Activated naive CD8-positive, alpha-beta T cell treated with anti-CD3 and anti-CD28 coated beads, Interleukin-2, amount 50 U/mL, for 16 hours (primary cell): ENCODE data around the gene CCDC120.
A peak's percentile ranks its signal among the peaks of the same experiment; 100 is the strongest.

Experiments
- DNase-seq: peaks from one replicate; pipeline ENCODE4 v3.0.0-alpha.2; 2020; ENCODE audit warnings: low read depth, low spot score

Gene CCDC120, protein sequence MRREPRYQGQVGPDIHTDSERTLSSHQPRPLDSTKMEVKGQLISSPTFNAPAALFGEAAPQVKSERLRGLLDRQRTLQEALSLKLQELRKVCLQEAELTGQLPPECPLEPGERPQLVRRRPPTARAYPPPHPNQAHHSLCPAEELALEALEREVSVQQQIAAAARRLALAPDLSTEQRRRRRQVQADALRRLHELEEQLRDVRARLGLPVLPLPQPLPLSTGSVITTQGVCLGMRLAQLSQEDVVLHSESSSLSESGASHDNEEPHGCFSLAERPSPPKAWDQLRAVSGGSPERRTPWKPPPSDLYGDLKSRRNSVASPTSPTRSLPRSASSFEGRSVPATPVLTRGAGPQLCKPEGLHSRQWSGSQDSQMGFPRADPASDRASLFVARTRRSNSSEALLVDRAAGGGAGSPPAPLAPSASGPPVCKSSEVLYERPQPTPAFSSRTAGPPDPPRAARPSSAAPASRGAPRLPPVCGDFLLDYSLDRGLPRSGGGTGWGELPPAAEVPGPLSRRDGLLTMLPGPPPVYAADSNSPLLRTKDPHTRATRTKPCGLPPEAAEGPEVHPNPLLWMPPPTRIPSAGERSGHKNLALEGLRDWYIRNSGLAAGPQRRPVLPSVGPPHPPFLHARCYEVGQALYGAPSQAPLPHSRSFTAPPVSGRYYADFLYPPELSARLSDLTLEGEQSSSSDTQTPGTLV

DNA sequence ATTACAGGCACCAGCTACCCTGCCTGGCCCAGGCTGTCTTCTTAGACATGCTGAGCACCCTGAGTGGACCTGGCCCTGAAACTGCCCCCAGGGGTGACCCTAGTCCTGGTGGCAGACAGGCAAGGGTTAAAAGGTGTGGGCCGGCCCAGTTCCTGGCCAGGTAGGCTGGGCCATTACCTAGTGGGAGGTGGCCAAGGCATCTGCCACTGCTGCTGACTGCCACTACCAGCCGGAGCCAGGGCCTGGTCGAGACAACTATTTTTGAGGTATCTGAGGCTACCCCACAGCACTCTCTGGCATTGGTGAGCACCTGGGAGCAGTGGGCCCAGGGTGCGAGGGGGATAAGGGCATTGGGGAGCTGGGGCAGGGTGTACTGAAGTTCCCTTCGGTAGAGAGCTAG lies at the start of gene CCDC120:
CCDC120 (plus strand) TSS at position 206 of the 400 bp plus-strand sequence. CDS start 3,043 bp downstream, outside the sequence.
- no peak for DNase-seq

DNA sequence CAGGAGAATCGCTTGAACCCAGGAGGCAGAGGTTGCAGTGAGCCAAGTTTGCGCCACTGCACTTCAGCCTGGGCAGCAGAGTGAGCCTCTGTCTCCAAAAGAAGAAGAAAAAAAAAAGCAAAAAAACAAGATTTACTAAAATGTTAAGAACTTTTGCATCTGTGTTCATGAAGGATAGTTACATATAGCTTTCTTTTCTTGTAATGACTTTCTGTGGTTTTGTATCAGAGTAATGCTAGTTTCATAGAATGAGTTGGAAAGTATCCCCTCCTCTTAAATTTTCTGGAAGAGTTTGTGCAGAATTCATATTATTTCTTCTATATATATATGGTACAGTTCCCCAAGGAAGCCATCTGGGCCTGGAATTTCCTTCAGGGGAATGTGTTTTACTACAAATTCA lies 39.7 kb upstream of the CCDC120 start:
- no peak for DNase-seq

DNA sequence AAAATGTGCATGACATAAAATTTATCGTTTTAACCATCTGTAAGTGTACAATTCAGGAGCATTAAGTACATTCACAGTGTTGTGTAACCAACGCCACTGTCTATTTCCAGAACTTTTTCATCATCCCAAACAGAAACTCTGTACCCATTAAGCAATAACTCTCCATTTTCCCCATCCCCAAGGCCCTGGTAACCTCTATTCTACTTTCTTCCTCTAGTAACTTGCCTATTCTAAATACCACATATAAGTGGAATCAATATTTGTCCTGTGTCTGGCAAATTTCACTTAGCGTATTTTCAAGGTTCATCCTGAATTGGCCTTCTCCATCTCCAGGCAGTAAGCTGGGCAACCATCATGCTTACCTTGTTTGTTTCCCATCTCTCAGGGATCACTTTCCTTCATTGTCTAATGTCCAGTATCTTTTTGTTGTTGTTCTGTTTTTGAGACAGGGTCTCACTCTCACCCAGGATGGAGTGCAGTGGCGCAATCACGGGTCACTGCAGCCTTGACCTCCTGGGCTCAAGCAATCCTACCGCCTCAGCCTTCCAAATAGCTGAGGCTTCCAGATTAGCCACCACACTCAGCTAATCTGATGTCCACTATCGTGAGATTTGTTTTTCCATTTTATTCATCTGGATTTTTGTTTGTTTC lies 39.1 kb upstream of the CCDC120 start:
- DNase-seq: no peak

DNA sequence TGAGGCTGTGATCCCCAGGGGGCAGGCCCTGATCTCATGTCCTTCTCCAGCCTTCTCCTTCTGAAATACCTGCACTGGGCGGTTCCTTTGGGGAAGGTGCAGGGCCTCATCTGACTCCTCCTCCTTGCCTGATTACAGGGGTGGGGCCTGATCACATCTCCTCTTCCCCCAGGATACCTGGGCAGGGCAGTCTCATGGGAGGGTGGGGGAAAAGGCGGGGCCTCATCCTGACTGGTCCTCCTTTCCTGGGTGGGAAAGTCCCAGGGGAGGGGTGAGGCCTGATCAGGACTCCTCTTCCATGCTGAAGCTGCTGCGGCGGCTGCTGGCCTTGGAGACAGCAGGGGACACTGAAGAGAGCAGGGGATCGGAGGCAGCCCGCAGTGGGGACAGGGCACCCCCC lies 28.9 kb upstream of the CCDC120 start:
- no peak for DNase-seq

DNA sequence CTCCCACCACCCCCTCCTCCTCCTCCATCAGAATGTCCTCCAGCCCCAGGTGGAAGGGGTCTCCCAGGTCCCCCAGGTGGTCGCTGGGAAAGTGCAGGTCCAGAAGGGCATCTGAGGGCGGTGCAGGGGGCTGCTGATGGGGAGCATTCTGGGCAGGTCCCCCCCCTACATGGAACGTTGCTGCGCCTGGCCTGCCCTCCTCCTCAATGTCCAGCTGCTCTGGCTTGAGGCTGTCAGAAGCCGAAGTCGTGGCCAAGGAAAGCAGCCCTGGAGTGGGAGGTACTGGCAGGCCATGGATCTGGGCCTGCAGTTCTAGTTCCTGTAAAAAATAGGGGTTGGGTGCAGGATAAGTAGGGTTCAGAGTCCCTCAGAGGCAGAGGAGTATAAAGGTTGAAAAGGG lies 28.5 kb upstream of the CCDC120 start:
- DNase-seq: no peak

DNA sequence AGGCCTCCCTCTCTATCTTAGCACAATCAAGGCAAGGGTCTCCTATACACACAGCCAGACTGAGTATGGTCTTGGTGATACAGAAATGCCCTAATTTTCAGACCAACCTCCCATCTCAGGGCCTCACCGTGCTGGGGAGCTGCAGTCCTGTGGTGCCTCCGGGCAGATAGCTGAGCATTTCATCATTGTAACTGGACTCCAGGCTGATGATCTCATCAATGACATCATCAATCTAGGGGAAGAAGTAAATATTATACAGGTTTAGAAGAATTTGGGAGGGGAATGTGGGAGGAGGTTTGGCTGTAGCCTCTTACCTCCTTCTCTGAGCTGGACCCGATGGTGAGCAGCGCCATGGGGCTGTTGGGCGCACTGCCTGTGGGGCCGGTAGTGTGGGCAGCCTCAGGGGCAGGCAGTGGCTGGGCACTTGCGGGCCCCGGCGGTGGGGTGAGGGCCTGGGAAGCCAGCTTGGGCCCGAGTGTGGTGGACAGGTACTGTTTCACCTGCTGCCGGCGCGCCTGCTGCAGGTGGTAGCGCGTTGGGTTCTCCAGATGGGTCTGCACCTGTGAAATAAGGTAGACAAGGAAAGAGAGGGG lies 20.8 kb upstream of the CCDC120 start:
- DNase-seq: no peak

DNA sequence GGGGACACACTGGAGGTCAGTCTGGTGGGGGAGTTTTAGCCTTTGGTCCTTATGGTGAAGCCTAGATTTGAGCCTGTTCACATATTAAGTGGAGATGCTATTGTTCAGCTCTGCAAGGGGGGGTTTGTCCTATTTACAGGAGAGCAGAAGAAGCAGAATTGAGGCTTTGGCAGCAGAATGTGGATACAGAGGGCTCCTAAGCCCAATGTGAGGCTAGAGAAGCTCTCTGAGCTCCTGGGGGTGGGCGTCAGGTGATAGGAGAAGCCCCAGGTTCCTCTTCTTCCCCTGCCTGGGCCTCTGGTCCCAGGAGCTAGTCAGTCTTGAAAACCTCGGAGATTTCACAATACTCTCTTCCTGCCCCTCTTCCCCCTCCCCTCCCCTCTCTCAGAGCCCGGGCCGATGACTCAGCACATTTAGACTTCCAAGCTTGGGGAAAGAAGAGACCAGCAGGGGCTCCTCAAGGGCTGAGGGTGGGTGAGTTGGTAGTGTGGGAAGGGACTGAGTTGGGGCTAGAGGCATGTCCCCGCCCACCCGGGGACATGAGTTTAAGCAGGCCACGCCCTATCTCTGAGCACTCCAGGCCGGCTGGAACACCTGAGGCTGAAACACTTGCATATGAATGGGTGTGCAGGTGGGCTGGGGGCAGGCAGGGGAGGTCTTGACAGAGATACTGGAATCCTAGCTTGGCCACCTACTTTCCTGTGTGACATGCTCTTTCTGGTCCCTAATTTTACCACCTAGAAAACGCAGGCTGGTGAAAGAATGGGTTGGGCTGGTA lies 19.0 kb upstream of the CCDC120 start:
- DNase-seq: no peak

DNA sequence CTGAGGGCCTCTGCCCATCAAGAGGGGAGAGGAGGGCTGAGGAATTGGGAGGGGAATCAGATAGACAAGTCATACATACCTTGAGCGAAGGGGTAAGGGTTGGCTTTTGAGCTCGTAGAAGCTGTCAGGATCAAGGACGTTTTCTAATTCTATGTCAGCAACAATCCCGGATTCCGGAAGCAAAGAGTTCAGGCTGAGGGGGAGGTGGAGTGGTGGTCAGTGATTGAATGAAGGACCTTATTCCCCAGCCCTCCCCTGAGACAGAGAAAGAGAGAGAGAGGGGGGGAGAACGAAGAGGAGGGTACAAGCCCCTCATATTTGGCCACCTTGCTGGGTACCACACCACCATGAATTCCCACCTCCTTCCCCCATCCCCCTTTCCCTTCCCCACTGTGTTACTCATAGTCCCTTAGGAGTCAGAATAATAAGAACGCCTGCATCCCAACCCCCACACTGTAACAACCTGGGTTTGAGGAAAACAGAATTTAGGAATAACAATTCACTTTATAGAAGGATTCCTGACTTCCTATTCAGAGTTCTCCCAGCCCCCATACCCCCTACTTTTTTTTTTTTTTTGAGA lies 18.3 kb upstream of the CCDC120 start:
- no peak for DNase-seq

DNA sequence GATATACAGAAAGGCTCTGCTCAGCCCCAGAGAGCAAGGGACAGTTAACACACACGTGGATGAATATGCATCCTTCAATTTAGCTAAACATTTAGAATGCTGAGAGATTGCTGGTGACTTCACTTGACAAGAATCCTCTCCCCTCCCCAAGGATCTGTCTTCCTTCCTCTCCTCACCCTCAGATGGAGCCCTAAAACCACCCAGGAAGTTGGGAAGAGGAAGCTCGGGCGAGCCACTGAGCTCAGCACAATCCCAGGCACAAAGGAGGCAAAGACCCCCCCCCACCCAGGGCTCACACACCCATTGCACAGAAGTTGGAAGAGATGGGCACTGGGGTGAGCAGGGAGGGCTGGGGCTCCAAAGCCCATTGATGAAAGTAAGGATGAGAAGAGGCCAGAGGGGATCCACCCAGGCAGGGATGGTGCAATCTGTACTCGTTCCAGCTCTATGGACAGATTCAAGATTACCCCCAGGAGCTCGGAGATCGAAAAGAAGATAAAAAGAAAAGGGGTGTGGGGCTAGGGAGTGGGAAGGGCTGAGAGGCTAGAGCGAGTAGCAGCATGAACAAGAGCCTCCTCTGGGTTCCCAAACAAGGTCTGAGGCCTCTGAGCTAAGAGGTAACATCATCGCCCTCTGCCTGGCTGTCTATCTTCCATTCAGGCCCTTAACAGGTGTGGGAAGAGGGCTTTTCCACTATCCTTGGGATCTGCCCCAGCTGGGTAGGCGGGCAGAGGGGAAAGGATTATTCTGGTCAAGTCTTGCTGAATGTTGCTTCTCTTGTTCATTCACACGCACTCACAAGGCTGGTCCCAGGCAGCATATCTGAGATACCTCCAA lies 16.8 kb upstream of the CCDC120 start:
- no peak for DNase-seq

DNA sequence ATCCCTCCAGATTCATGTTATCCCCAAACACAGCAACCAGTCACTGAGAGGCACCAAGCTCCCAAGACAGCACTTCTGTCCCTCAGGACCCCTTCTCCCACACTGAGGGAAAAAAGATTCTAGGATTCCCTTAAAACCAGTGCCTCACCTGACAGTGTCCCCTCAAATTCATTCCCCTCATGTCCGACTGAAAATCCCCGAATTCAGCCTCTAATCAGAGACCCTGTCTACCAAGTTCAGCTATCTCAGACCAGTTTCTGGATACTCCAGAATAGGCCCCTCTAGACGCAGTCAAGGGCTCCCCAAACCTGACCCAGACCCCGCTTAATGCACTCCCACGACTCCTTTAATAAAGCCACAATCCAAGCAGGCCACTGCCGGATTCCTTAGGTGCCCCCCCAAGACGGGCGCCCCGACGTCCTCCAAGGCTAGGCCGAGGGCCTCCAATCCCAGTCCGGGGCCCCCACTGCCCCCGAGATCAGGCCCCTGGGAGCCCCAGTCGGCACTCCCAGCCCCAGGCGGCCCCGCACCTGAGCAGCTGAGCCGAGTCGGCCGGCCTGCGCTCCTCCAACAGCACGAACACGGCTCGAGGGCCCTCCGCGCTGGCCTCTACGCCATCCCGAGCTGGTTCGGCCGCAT lies 16.1 kb upstream of the CCDC120 start:
- DNase-seq: no peak

DNA sequence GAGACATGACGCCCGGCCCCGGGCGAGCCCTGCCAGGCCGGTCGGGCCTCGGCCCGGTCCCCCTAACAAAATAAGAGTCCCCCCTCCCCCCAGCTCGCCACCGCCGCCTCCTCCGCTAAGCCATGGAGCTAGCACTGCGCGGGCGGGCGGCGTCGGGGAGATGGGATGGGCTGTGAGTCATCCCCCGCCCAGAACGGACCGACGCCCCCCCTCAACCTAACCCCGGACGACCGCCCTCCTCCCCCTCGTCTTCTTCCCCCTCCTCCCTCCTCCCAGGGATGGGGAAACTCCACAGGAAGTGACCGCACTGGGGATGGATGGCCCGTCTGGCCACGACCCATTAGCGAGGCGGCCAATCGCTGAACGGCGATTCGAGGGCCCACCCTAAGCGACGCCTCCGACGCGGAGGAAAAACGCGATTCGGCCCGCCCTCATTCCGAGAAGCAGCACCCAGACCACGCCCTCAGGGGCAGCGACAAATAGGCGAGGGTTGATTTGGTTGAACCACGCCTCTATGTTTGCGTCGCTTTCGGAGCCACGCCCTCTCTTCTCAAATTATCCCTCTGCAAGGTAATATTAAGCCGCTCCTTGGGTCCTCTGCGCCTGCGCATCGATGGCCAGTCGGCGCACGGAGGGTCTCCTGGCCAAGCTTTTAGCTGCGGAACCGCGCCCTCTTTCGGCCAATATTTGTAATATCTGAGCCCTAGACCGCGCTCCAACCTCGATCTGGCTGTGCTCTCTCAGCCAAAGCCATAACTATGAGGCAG lies 15.4 kb upstream of the CCDC120 start, which contains the start of gene TFE3:
TFE3 (minus strand) TSS at position 138 of the 767 bp plus-strand sequence; CDS start at position 7, 131 bp downstream.
- DNase-seq: peak; percentile 90

DNA sequence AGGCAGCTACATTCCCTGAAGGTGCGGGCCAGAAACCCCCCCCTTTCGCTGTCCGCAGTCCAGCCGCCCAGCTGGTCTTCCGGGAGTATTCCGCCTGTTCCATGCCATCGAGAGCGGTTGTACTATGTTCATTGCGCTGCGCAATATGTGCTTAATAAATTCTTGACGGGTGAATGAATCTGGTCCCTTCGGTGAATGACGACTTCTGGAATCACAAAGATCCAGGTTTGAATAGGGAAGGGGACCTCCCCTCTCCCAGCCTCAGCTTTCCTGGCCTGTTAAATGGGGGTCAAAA lies 14.9 kb upstream of the CCDC120 start:
- DNase-seq: no peak

DNA sequence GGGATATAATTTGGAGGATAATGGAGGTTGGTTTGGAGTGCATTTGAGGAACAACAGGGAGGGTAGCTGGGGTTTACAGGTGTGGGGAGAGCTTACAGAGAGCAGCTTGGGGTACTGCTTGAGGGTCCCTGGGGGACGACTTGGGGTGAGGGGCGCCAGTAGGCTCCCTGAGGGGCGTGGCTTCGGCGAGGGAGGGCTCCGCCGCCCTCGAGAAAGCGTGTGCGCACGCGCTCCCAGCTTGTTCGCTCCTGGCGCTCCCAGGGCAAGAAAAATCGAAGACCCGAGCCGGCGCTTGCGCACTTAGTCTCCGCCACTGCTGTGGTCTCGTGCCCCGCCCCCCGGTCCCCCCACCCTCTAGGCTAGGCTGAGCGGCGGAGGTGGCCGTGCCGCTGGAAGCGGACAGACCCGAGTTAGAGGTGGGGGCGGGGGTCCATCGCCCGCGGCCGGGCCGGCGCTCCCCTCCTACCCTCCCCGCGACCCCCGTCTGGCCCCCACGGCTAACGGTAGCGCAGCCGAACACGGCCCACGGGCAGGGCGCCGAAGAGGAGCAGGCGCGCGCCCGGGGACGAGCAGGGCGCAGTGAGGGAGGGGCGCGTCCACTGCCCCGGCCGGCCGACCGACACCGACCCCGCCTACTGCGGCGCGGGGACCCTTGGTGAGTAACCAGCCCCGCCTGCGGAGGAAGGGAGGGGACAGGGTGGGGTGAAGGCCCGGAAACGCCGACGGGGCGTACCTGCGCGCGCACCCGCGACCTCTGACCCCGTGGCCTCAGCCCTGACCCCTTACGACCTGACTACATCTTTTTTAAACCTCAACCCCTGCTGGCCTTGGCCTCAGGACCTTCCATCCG lies 5.4 kb upstream of the CCDC120 start:
- DNase-seq: peak; percentile 26

DNA sequence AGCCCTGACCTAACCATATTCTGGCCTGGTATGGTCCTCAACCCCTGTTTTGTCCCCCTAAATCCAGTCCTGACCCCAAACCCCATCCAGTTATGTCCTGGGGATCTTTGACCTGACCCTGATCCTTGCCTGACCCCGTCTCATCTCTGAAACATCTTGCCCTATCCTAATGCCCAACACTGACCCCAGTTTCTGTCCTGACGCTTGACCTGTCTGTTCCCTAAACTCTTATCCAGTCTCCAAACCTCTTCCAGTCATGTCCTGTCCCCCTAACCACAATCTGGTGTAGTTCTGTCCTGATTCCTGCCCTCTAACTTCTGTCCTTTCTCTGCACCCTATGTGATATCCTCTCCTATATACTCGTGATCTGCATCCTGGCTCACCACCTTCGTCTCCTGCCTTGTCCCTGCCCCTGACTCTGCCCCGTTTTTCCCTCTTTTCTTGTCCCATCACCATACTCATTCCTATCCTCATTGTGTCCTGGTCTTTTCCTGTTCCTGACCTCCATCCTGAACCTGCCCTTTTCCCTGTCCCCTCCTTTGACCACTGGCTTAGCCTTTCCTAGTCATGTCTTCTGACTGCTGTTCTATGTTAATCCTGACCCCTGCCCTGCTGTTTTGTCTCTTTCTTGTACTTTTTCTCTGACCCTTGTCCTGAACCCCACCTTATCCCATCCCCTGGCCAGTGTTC lies 4.6 kb upstream of the CCDC120 start:
- no peak for DNase-seq

DNA sequence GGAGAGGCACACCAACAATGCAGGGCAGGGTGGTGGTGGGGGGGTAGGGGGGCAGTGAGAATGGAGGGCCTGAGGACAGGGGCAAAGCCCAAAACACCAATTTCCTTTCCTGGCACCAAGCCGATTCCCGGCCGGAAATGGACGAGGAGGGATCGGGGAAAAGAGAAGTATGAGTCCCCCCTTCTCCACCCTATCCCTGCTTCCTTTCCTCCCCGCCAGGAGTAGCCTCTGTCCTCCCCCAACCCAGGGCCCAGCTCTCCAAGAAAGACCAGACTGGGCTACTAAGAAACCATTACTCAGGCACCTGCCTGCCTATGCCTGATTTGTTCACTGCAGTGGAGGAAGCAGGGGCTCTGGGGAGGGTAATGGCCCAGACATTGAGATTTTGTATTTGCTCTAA lies 402 bp downstream of the CCDC120 start:
- DNase-seq: no peak

DNA sequence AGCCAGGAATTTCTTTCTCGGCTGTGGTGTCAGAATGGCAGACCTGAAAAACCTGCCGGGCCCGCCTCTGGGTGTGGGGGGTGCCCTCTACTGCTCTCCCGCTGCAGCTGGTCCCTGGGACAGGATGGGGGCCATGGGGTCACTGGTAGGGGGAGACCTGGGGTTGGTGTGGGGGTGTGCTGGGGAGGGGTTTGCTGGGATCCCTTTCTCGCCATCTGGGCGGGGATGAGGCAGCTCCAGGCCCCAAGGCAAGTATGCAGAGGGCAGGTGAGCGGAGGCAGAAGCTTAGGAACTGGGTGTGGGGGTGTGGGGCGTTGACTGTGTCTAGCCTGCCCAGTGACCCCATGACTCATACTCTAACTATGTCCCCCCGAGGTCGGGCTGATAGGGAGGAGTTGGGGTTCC lies 884 bp downstream of the CCDC120 start:
- DNase-seq: no peak

DNA sequence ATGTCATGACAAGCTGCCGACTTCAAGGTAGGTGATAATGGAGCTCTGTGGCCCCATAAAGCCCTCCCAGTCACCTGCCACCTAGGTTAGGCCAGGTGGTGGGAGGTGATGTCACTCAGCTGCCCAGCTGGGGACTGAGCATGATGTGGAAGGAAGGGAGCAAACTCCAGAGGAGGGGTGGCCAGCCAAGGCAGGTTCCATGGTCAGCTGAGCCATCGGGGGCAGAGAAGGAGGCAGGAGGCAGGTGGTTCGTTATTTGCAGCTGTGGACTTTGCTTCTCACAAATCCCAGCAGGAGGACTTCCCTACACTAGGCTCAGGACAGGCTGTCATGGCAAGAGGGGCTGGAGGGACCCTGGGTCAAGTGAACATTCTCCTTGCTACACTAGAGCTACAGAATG lies 2.1 kb downstream of the CCDC120 start:
- no peak for DNase-seq
